ENCODE results near the gene SFXN5.

SFXN5 gene

DNA sequence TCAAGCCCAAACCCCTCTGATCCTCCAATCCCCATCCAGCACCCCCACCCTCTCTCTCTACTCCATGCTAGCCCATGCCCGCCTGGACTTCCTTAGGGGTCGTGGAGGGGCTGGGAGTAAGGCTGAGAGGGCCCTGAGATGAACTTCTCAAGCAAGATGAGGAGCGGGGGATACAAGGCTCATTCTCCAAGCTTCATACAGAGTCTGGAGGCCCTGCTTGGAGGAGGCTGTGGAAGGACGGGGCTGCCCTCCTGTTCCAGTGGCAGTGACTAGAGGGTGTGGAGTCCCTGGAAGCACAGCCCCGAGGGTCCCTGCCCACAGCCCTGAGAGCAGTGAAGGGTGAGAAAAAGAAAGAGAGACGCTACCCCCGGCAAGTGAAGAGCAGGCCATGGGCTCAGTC is 108.6 kb downstream of the SFXN5 start:
- TF ChIP-seq, protein P1, sequence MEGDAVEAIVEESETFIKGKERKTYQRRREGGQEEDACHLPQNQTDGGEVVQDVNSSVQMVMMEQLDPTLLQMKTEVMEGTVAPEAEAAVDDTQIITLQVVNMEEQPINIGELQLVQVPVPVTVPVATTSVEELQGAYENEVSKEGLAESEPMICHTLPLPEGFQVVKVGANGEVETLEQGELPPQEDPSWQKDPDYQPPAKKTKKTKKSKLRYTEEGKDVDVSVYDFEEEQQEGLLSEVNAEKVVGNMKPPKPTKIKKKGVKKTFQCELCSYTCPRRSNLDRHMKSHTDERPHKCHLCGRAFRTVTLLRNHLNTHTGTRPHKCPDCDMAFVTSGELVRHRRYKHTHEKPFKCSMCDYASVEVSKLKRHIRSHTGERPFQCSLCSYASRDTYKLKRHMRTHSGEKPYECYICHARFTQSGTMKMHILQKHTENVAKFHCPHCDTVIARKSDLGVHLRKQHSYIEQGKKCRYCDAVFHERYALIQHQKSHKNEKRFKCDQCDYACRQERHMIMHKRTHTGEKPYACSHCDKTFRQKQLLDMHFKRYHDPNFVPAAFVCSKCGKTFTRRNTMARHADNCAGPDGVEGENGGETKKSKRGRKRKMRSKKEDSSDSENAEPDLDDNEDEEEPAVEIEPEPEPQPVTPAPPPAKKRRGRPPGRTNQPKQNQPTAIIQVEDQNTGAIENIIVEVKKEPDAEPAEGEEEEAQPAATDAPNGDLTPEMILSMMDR (IDR thresholded peaks at IDR 0.05; ENCODE audit: extremely low read depth, insufficient read depth, missing control alignments) = no peak
- no peak for DNase-seq (ENCODE audit: low spot score)
- in situ Hi-C loops (cut with MboI; ENCODE audit: low pct_unique_long_range_greater_than_20kb, low sequenced_read_pairs, unreplicated experiment) = no loop called here

DNA sequence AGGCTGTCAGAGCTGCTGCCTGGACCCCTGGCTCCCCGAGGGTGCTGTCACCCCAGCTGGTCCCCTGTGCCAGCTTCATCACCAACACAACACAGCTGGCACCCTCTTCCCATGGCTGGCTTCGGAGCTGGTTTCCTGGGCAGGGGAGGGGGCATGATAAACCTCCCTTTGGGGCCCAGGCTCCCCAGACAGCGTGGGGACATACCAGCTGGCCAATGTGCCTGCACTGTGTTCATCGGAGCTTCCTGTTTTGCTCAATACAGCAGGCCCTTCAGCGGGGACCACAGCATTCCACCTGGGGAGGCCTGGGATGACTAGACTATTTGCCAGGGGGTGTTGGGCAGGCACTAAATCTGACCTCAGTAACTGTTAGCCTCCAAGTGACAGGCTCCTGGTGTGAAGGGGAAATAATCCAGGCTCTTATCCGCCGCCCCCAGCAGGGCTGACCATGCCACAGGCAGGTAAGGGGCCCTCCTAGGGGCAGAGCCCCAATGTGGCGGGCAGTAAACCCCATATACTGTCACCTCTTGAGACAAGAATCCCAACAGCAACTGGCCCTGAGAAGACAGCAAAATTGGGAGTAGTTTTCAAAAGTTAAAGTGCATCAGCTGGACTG is 109.6 kb downstream of the SFXN5 start:
- in situ Hi-C loops (cut with MboI; ENCODE audit: low pct_unique_long_range_greater_than_20kb, low sequenced_read_pairs, unreplicated experiment) = no loop called here
- DNase-seq (ENCODE audit: low spot score) = no peak
- TF ChIP-seq, protein P1 (IDR thresholded peaks at IDR 0.05; ENCODE audit: extremely low read depth, insufficient read depth, missing control alignments) = no peak

DNA sequence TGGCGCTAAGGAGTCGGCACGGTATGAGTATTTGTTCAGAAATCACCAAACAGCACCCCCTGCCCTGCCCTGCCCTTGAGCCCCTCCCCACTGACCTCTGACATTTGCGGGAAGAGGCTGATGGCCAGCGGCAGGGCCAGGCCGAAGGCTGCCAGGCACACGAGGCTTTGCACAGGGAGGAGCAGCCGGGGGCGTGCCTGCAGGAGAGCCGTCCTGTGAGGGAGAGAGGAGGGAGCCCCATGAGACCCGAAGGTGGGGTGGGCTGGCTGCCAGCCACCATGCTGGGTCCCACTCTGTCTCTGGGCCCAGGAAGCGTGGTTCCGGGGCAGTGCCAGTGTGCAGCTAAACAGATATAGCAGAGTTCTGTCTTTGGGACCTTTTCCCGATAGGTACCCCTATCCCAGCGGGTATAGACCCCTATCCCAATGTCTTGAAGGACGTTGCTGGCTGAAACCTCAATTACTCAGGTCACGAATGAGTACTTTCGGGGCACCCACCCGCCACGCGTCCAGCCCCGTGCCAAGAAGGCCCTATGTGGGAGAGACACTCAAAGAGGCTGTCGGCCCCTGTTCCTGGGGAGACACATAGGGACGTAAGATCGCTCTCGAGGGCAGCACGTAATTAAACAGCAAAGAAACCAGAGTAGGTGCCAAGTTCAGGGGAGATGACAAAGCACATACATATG is 110.3 kb downstream of the SFXN5 start:
- no peak for DNase-seq (ENCODE audit: low spot score)
- TF ChIP-seq, protein P1 (IDR thresholded peaks at IDR 0.05; ENCODE audit: extremely low read depth, insufficient read depth, missing control alignments) = no peak
- in situ Hi-C loops (cut with MboI; ENCODE audit: low pct_unique_long_range_greater_than_20kb, low sequenced_read_pairs, unreplicated experiment) = no loop called here

DNA sequence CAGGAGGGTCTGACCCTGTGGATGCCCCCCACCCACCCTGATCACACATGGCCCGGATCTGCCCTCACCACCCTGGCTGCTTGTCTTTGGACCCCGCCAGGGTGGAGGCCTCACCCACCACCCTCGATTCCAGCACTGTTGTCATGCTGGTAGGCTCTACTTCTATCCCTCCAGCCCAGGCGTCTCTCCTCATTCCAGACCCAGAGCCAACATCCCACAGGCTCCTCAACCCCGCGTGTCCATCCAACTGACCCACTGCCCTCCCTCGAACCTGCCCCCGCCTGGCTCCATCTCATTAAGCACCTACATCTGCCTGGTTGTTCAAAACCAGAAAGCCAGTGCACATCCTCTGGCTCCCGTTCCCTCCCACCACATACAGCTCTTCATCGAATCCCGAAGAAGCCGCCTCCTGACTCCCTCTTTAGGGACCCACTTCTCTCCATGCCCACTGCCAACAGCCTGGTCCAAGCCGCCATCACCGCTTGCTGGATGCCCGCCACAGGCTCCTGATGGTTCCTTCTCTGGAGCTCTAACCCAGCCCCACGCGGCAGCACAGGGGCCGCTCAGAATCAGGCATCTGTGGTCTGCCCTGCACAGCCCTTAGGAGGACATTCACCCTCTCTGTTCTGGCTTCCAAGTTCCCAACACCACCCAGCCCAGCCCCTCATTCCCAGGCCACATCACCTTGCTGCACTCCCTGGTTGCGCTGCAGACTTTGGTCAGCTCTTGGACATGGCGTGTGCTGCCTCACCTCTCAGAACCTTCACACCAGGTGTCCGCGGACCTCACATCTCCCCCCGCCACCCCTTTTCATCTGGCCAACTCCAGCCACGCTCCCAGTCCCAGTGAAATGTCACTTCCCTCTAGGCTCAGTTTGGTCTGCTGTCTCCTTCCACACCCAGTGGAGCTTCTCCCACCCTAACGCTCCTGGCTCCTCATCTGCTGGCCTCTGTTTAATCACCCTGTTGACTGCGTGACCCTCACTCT is 111.2 kb downstream of the SFXN5 start:
- TF ChIP-seq, protein P1 (IDR thresholded peaks at IDR 0.05; ENCODE audit: extremely low read depth, insufficient read depth, missing control alignments) = no peak
- no peak for DNase-seq (ENCODE audit: low spot score)
- in situ Hi-C loops (cut with MboI; ENCODE audit: low pct_unique_long_range_greater_than_20kb, low sequenced_read_pairs, unreplicated experiment) = no loop called here

DNA sequence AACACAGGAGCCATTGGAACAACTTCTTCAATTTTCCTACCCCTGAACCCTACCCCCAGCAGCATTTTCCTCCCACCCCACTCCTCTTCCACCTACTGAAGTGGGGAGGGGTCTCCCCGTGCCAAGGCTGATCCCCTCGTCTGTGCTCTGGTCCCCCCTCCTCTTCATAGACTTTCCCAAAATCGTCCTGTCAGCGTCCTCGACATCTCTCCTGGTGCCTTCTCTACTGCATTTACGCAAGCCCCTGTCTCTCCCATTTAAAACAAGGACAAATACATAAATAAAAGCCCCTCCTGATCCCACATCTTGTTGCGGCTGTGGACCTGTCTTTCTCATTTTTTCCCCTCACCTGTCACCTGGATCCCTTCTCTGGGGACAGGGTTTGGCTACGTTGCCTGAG is 112.0 kb downstream of the SFXN5 start:
- DNase-seq (ENCODE audit: low spot score) = no peak
- TF ChIP-seq, protein P1 (IDR thresholded peaks at IDR 0.05; ENCODE audit: extremely low read depth, insufficient read depth, missing control alignments) = no peak
- in situ Hi-C loops (cut with MboI; ENCODE audit: low pct_unique_long_range_greater_than_20kb, low sequenced_read_pairs, unreplicated experiment) = no loop called here

DNA sequence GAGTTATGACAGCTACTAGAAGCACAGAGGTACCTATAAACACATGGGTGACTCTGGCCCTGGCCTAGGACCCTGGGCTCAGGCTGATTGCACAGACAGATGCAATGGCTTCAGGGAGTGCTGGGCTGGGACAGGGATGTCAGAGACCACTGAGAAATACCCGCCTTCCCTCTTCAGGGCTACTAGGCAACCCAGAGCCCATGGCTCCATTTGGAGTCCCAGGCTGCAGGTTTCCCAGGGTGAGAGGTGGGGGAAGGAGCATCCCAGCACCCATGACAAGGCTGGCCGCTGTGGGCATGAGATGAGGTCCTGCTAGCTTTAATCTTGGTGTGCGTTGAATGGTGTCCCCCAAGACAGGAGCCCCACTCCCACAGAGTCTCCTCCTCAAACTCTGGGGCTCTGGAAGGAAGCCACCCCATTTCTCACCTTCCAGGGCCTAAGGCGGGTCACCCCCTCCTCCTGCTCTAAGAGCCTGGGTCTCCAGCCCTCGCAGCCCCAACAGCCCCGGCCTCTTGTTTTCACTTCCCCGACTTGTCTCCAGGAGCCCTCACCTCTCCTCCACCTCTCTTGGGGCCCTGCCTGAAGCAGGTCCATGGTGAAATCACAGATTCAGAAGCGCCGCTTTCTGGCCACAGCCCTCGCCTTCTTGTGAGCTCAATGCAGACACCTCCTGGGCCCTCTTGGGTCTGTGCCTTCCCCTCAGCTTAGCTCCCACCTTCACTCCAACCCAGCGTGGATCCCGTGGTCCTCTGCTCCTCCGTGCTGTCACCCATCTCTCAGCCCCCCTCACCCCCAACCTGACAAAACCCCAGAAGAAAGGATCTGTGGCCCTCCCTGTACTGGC is 112.7 kb downstream of the SFXN5 start:
- TF ChIP-seq, protein P1 (IDR thresholded peaks at IDR 0.05; ENCODE audit: extremely low read depth, insufficient read depth, missing control alignments) = no peak
- DNase-seq (ENCODE audit: low spot score) = no peak
- in situ Hi-C loops (cut with MboI; ENCODE audit: low pct_unique_long_range_greater_than_20kb, low sequenced_read_pairs, unreplicated experiment) = no loop called here
